ENCODE data around the gene PANX1.

The PANX1 gene

DNA sequence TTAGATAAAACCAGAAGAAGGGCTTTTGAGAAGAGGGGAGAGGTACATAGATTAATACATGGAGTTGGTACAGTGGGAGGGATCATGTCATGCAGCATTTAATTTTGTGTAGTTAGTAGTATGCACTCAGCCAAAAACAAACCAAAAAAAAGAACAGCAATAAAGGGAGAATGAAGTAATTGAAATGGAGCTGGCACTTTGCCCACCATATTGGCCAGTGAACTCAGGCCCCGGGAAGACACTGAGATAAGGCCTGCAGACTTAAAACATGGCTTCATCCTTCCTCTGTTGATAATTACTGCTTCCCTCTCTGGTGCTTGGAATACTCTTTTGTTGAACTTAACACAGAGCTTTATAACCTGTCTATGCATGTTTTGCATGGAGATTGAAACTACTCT is 3.1 kb downstream of the PANX1 start:
- no peaks in the 10 kb centered on the region for H3K9me3 ChIP-seq (ENCODE audit: insufficient read depth, low read length)
- H3K4me3 ChIP-seq (ENCODE audit: insufficient read depth, low read length, poor library complexity, severe bottlenecking), result no peak overlapping the region
- TF ChIP-seq, protein P1, sequence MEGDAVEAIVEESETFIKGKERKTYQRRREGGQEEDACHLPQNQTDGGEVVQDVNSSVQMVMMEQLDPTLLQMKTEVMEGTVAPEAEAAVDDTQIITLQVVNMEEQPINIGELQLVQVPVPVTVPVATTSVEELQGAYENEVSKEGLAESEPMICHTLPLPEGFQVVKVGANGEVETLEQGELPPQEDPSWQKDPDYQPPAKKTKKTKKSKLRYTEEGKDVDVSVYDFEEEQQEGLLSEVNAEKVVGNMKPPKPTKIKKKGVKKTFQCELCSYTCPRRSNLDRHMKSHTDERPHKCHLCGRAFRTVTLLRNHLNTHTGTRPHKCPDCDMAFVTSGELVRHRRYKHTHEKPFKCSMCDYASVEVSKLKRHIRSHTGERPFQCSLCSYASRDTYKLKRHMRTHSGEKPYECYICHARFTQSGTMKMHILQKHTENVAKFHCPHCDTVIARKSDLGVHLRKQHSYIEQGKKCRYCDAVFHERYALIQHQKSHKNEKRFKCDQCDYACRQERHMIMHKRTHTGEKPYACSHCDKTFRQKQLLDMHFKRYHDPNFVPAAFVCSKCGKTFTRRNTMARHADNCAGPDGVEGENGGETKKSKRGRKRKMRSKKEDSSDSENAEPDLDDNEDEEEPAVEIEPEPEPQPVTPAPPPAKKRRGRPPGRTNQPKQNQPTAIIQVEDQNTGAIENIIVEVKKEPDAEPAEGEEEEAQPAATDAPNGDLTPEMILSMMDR (IDR thresholded peaks at IDR 0.05; ENCODE audit: insufficient read depth, low read length, poor library complexity, severe bottlenecking), result no peak
- TF ChIP-seq EZH2phosphoT487 (conservative IDR thresholded peaks at IDR 0.05; ENCODE audit: low read length), result no peak
- no peak overlapping the region for H2AFZ ChIP-seq (ENCODE audit: low read depth, low read length, severe bottlenecking)
- H3K27me3 ChIP-seq (ENCODE audit: low read length), result no peaks in the 10 kb centered on the region
- peaks cover 5% of the 10 kb centered on the region; the same call in 1 of the 2 replicates for H4K20me1 ChIP-seq (ENCODE audit: low read depth, low read length)
- no peaks in the 10 kb centered on the region for H3F3A ChIP-seq (ENCODE audit: insufficient read depth)
- no peak overlapping the region for H3K4me2 ChIP-seq (ENCODE audit: low read depth, low read length, poor library complexity, severe bottlenecking)
- H3K27ac ChIP-seq (ENCODE audit: low read depth, low read length), result no peak overlapping the region
- no peak overlapping the region for H3K9ac ChIP-seq (ENCODE audit: low read length)
- peaks cover 53% of the 10 kb centered on the region for H3K79me2 ChIP-seq (ENCODE audit: insufficient read depth, low read length)
- H3K9me2 ChIP-seq (replicated peaks; ENCODE audit: insufficient read depth, low read length), result no peaks in the 10 kb centered on the region
- no peaks in the 10 kb centered on the region for H3K36me3 ChIP-seq (ENCODE audit: low read length)

DNA sequence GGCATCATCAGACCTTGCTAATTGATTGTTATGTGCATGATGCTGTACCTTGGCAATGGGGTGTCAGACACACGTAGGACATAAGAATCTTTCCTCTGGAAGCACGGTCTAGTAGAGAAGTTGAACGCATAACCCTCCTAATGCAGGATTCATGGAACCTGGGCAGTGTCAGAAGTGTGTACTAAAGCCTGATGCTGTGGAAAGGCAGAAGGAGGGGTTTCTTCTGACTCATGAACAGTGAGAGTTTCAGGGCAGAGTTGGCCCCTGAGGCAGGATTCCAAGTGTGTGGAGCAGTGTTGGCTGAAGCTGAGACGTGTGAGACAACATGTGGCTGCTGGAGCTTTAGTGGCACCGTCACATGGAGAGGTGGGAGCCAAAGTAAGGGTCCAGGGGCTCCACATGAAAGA is 3.5 kb downstream of the PANX1 start:
- Histone ChIP-seq H3K9ac (ENCODE audit: low read length) (no peak overlapping the region), H4K20me1 (ENCODE audit: low read depth, low read length) (peaks cover 5% of the 10 kb centered on the region; the same call in 1 of the 2 replicates), H3F3A (ENCODE audit: insufficient read depth) (no peaks in the 10 kb centered on the region), H3K4me2 (ENCODE audit: low read depth, low read length, poor library complexity, severe bottlenecking) (no peak overlapping the region), H2AFZ (ENCODE audit: low read depth, low read length, severe bottlenecking) (no peak overlapping the region), H3K79me2 (ENCODE audit: insufficient read depth, low read length) (peaks cover 53% of the 10 kb centered on the region), H3K36me3 (ENCODE audit: low read length) (no peaks in the 10 kb centered on the region), H3K27ac (ENCODE audit: low read depth, low read length) (no peak overlapping the region), H3K9me3 (ENCODE audit: insufficient read depth, low read length) (no peaks in the 10 kb centered on the region), H3K9me2 (replicated peaks; ENCODE audit: insufficient read depth, low read length) (no peaks in the 10 kb centered on the region), H3K27me3 (ENCODE audit: low read length) (no peaks in the 10 kb centered on the region), H3K4me3 (ENCODE audit: insufficient read depth, low read length, poor library complexity, severe bottlenecking) (no peak overlapping the region)
- TF ChIP-seq, protein P1 (IDR thresholded peaks at IDR 0.05; ENCODE audit: insufficient read depth, low read length, poor library complexity, severe bottlenecking), result no peak
- TF ChIP-seq EZH2phosphoT487 (conservative IDR thresholded peaks at IDR 0.05; ENCODE audit: low read length), result no peak

DNA sequence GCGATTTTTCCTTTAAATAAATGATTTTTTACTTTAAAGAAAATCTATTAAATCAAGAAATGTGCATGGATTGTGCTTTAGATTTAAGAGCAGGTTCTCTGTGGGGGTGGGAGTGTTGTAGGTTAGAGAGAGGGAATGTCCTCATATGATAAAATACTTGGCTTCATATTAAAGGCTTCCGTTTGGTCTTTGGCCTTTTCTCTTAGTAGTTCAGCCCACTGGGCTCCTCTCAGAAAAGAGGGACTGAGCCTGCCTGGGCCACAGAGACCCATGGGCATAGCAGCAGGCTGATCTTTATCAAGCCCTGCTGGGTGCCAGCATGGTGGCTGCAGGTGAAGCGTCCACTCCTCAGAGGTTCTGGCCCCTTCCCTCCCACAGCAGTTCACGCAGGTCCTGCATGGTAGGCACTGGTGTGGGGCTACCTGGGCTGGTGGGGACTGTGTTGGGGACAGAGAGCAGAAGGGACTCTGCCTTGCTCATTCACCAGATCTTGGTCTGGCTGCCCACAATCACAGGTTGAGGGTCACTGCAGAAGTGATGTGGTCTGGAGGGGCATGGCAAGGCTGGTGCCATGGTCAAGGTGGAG is 4.3 kb downstream of the PANX1 start:
- H3K36me3 ChIP-seq (ENCODE audit: low read length), result no peaks in the 10 kb centered on the region
- no peak overlapping the region for H3K9ac ChIP-seq (ENCODE audit: low read length)
- H3F3A ChIP-seq (ENCODE audit: insufficient read depth), result no peaks in the 10 kb centered on the region
- H3K9me2 ChIP-seq (replicated peaks; ENCODE audit: insufficient read depth, low read length), result no peaks in the 10 kb centered on the region
- H3K27ac ChIP-seq (ENCODE audit: low read depth, low read length), result no peak overlapping the region
- peaks cover 55% of the 10 kb centered on the region for H3K79me2 ChIP-seq (ENCODE audit: insufficient read depth, low read length)
- TF ChIP-seq EZH2phosphoT487 (conservative IDR thresholded peaks at IDR 0.05; ENCODE audit: low read length), result no peak
- TF ChIP-seq, protein P1 (IDR thresholded peaks at IDR 0.05; ENCODE audit: insufficient read depth, low read length, poor library complexity, severe bottlenecking), result no peak
- H3K4me3 ChIP-seq (ENCODE audit: insufficient read depth, low read length, poor library complexity, severe bottlenecking), result no peak overlapping the region
- H3K4me2 ChIP-seq (ENCODE audit: low read depth, low read length, poor library complexity, severe bottlenecking), result no peak overlapping the region
- H3K9me3 ChIP-seq (ENCODE audit: insufficient read depth, low read length), result no peaks in the 10 kb centered on the region
- H4K20me1 ChIP-seq (ENCODE audit: low read depth, low read length), result peaks cover 7% of the 10 kb centered on the region; the same call in 1 of the 2 replicates
- no peaks in the 10 kb centered on the region for H3K27me3 ChIP-seq (ENCODE audit: low read length)
- H2AFZ ChIP-seq (ENCODE audit: low read depth, low read length, severe bottlenecking), result no peak overlapping the region

Data from SU-DHL-6 (cell line).